Measurements from ENCODE around the gene RNF43.
"Not testable (repeated sequence)": the region's sequence is repeated elsewhere in the genome, so short reads cannot be mapped to it uniquely, and the experiment has no call there.

The RNF43 gene

GRCh38 chr17:58403311-58403710 is 14.0 kb downstream of the RNF43 start:
- no peak for DNase-seq

DNA sequence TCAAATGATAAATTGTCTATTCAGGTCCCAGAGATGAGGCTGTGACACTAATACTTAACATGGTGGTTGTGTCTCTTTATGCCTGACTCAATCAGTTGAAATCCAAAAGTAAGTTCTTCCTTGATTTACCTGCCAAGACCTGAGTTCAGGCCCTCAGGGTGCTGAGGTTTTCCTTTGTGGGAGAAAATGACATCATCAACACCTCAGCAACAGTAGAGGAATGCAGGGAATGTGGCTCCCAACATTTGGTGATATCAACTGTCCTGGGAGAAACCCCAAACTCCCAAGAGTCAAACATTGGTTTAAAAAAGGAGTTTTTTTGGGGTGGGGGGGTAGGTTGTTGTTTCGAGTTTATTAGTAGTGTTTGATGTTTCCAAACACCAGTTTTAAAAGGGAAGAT is 14.7 kb downstream of the RNF43 start:
- DNase-seq: no peak

DNA sequence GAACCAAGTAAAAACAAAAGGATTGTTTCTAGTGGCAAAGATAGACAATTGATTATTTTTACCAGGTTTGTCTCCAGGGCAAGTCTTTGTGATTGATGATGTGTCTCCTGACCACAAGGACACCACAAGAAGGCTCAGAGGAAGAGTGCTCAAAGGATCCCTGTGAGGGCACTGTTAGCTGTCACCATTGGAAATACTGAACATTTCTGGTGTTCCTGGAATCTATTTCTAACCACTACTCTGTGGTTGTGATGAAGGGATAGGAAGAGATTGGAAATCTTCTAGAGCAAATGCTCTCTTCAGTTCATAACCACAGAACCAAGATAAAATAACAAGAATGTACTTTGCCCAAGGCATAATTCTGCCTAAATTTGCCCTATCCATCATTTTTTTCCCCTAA is 15.3 kb downstream of the RNF43 start:
- DNase-seq: no peak

- no peak for DNase-seq
Measured at GRCh38 chr17:58401287-58401686, 16.0 kb downstream of the RNF43 start.

DNA sequence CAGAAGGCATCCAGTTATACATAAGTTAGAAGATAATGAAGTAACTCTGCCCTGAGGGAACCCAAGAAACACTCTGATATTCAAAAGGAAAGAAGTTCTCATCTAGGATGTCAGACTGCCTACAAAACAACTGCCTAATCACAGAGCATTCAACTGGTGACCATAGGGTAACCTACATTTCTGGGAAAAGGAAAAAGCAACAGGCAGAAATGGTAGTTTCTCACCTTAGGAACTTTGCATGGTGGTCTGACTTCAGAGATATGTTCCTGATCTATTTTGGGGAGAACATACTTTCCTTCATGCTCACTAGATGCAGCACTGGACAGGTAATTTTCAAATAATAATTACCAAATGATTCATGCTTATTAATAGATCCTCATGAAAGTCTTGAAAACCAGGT is 16.5 kb downstream of the RNF43 start:
- no peak for DNase-seq

- DNase-seq: no peak
Measured at GRCh38 chr17:58399974-58400373, 17.4 kb downstream of the RNF43 start.

DNA sequence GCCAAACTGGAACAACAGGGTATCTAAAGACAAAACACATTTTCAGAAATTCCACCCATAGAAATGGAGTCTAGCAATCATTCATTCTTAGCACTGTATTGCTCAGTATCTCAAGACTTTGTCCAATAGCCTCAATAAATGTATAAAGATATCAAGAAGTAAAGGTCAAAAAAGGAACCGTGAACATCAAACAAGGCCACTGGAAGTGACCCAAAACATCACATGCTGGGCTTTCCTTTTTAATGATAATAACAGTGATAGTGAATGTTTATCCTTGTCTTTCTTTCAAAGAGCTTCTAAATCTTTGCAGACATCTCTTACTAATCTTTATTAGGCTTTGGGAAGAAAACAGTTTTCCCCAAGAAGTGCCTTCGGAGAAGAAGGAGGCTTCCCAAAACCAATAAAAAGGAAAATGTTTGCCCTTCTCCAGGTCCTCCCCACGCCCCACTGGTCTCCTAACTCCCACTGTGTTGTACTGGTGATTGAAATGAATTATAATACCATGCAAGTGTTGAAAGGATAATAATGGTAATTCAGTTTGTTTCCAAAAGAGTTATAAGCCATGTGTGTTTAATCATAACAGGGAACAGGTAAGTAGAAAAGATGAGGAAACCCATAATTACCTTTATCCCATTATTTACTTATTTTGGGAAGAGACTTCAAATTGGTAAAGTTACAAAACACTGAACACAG is 18.6 kb downstream of the RNF43 start:
- no peak for DNase-seq

DNA sequence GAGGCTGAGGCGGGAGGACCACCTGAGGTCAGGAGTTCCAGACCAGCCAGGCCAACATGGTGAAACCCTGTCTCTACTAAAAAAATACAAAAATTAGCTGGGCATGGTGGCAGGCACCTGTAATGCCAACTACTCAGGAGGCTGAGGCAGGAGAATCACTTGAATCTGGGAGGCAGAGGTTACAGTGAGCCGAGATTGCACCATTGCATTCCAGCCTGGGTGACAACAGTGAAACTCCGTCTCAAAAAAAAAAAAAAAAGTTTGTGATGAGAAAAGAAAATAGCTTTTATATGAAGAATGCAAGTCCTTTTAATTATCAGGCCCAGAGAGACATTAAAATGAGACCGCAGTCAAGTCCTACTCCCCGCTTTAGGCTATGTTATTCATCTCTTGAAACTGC is 19.9 kb downstream of the RNF43 start:
- DNase-seq: not testable (repeated sequence)

GRCh38 chr17:58396173-58396572 is 21.2 kb downstream of the RNF43 start:
- no peak for DNase-seq

GRCh38 chr17:58394534-58395223 is 22.7 kb downstream of the RNF43 start:
- DNase-seq: no peak

DNA sequence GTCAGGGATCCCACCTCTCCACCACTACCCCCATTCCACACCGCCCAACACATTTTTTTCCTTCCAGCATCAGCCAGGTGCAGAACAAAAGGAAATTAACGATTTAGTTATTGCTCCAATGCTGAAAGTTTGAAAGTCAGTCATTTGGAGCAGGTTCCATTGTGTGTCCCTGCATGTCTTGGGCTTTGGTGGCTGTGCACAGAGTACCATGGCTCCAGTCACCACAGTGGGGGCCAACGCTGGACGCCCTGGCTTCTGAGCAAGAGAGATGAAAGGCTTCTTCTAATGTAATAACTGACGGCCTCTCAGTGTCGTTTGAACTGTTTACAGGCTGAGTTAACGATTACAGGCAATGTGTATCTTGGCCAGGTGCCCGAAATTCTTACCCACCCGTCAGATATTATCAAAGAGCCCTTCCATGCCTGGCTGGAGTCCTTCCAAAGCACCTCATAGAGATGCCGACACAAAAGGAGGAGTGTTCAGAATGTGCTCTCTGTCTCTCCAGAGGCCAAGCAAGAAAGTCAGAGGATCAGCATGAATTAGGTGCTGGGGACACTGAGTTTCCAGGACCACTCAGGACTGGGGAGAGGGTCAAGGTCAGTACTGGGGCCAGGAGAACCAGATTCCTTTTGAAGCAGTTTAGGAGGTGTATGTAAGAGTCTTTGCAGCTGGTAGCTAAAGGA is 25.9 kb downstream of the RNF43 start:
- peak; percentile 90 for DNase-seq

DNA sequence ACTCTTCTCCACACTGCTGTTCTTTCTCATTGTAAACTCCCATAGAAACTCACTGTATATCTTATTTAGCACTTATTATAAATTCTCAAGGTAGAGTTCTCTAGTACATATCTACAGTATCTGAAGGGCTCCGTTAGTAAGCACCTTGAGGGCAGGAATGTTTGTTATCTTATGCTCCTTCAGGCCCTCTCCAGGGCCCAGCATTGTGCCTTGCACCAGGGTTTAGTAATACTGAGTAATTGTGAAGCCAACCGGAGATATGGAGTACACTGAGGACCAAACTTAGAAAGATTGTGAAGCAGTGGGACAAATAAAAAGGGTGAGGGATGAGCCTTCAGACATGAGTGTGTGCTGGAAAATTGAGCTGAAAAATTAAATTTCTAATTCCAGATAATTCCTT is 26.4 kb downstream of the RNF43 start:
- DNase-seq: no peak

- no peak for DNase-seq
Measured at GRCh38 chr17:58388302-58389190, 28.8 kb downstream of the RNF43 start.

DNA sequence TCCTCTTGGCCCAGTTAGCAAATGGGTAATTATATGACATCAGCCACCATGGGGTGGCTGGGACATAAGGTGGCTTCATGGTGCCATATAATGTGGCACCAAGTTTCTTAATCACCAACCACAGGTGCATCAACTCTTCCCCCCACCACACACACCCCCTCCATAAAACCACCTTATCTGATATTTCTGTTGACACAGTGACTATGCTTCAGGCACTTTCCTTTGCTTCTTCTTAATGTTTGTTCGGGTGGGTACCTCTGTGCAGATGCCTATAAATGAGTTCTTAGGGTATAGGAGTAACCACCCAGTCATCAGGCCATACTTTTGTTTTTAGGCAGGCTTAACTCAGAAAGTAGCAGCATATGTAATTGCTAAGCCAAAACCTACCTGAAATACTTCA is 29.5 kb downstream of the RNF43 start:
- no peak for DNase-seq

DNA sequence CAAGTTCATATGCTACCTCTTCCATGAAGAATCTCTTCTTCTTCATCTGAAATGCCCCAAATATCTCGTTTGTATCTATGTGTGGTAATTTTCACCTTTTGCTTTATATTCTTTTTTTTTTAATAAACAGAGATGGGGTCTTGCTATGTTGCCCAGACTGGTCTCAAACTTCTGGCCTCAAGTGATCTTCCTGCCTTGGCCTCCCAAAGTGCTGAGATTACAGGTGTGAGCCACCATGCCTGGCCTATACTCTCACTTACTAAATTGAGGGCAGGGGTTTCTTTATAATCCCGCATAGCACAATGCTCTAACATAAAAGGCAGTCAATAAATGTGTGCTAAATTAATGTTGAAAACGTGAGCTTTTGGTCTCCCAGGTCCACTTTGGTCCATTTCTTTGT is 30.6 kb downstream of the RNF43 start:
- DNase-seq: no peak

DNA sequence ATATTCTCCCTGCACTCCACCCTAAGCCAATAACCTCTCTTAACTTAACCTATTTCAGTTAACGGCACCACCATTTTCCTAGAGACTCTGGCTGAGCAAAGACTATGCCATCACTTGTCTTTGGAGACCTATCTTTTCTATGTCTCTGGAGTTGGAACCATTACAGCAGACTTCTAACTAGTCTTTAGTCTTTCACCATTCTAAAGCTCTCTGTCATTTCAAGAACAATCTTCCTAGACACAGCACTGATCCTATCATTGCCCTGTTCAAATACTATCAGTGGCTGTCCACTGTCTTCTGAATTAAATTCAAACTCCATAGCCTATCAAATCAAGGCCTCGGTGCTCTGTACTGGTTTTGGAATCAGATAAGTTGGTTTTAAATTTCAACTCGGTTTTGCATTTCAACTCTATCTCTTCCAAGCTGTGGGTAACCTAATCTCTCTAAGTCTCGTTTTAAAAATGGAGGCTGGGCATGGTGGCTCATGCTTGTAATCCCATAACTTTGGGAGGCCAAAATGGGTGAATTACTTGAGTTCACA is 31.9 kb downstream of the RNF43 start:
- no peak for DNase-seq

DNA sequence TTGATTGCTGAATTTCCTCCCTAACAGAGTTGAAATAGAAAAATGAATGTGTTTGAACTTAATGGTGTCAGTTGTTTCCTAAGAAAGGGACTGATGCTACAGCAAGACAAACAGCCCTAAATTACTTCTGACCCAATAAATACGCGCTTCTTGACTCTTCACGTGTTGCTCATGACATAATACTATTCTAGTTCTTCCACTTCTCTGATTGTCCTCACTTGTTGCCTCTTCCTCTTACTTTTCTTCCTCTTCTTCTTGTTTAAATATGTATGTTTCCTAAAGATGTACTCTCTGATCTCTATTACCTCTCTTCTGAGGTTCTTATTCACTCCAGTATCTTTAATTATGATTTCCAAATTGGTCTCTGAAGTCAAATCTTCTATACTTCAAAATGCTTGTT is 32.4 kb downstream of the RNF43 start:
- DNase-seq: no peak

- no peak for DNase-seq
Measured at GRCh38 chr17:58383892-58384462, 33.4 kb downstream of the RNF43 start.

DNA sequence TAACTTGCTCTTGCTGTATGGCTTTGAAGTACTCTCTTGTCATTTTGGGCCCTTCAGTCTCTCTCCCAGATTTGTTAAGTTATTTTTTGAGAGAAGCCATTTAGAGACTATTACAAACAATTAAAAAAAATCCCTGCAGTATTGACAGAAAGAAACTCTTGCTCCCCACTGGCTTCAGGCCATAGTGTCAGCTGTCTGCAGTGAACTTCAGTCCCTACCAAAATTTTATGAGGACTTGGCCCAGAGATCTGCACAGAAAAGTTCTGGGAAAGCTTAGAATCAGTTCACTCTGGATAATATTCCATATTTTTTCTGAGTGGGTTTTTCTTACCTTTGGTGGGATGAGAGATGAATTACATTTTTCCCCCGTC is 34.5 kb downstream of the RNF43 start:
- no peak for DNase-seq

- DNase-seq: no peak
Measured at GRCh38 chr17:58382108-58382871, 35.0 kb downstream of the RNF43 start.

GRCh38 chr17:58381124-58382035 is 36.0 kb downstream of the RNF43 start:
- DNase-seq: no peak

All from NCI-H2227 treated with DMSO at 0.1 percent for 48 hours (cell line).